HepG2 (cell line): ENCODE data around the gene AKAP8L. TPM values are rescaled to one million over a fixed set of nuclear protein-coding genes. Genes with fewer than 3 reads are reported as not detected.

Source experiments
- ATAC-seq: fragments of 200-7000 bp; cut with Tn5 transposase; 3 replicates; pipeline ENCODE4 v1.9.1; 2020; ENCODE audit warnings: mild to moderate bottlenecking, moderate library complexity
- BruUV-seq: library from RNA; stranded (reverse); fragments of 400-500 nt; replicated peaks from 2 replicates; lab custom pipeline; 2021; lab: Mats Ljungman, UMichigan
- CTCF ChIA-PET: fragments of 300-600 bp; formaldehyde crosslinking; extraction: SDS; loops from one replicate; lab custom pipeline; 2021; ENCODE audit warnings: low total read pairs, inconsistent platforms, low intra/inter-chr PET ratio; lab: Yijun Ruan, JAX
- POLR2A ChIA-PET: fragments of 350-600 bp; sonication (Branson Sonifier 250); formaldehyde crosslinking; loops from one replicate; lab custom pipeline; 2020; ENCODE audit warnings: antibody characterized with exemption, inconsistent platforms; lab: Yijun Ruan, JAX
- DNase-seq: peaks from one replicate; pipeline ENCODE4 v3.0.0-alpha.2; 2015; ENCODE audit warnings: low spot score
- FAIRE-seq: peaks from 3 replicates; lab custom pipeline; 2011; peaks lifted over from hg19 to GRCh38; lab: Jason Lieb, UNC
- H2AFZ ChIP-seq: one replicate; pipeline ENCODE4 v1.6.1; 2011; ENCODE audit warnings: low read length, inconsistent platforms
- H3K27ac ChIP-seq: fragments of 300-600 bp; 3 replicates; pipeline ENCODE4 v1.8.0; 2011; ENCODE audit warnings: mixed run types, mild to moderate bottlenecking, mixed read lengths, low read length, inconsistent platforms; ENCODE audit not compliant: insufficient read depth; ENCODE audit errors: extremely low read length
- H3K27me3 ChIP-seq, 2 experiments: fragments of 200-600 bp in 1 of 2; 2 replicates in 1 of 2; 3 replicates in 1 of 2; pipeline versions ENCODE4 v1.6.0 to v1.8.0; 2011; ENCODE audit warnings: low read length in 2 of 2, mild to moderate bottlenecking in 2 of 2, moderate library complexity in 2 of 2, inconsistent platforms in 1 of 2; ENCODE audit not compliant: insufficient read depth in 2 of 2, control insufficient read depth in 1 of 2
- H3K36me3 ChIP-seq, 2 experiments: fragments of 200-600 bp in 1 of 2; replicated peaks in 1 of 2; 2 replicates in 1 of 2; 3 replicates in 1 of 2; pipeline versions ENCODE4 v1.5.1 to v1.8.0; 2011; ENCODE audit warnings: low read length in 2 of 2, inconsistent platforms in 1 of 2; ENCODE audit not compliant: insufficient read depth in 2 of 2, control insufficient read depth in 1 of 2
- H3K4me1 ChIP-seq: 2 replicates; pipeline ENCODE4 v1.5.1; 2012; ENCODE audit warnings: low read length, inconsistent platforms; ENCODE audit not compliant: insufficient read depth
- H3K4me2 ChIP-seq: 2 replicates; pipeline ENCODE4 v1.6.0; 2011; ENCODE audit warnings: low read depth, low read length, inconsistent platforms
- H3K4me3 ChIP-seq, 3 experiments: fragments of 200-600 bp in 1 of 3; sonication (generic), shearing (Covaris generic) in 1 of 3; replicated peaks in 1 of 3; 2 replicates each; pipeline ENCODE4 v1.5.1; 2011 to 2016; ENCODE audit warnings: low read length in 3 of 3, inconsistent platforms in 2 of 3, low read depth in 2 of 3, mild to moderate bottlenecking in 2 of 3, control low read depth in 1 of 3, mixed read lengths in 1 of 3; ENCODE audit not compliant: insufficient read depth in 1 of 3
- H3K79me2 ChIP-seq: one replicate; pipeline ENCODE4 v1.6.1; 2011; ENCODE audit warnings: low read length, inconsistent platforms; ENCODE audit not compliant: insufficient read depth
- H3K9ac ChIP-seq: 2 replicates; pipeline ENCODE4 v1.6.0; 2011; ENCODE audit warnings: mild to moderate bottlenecking, low read depth, low read length, inconsistent platforms; ENCODE audit not compliant: insufficient read depth
- H3K9me3 ChIP-seq: 2 replicates; pipeline ENCODE4 v1.5.1; 2012; ENCODE audit warnings: mild to moderate bottlenecking, low read length
- H4K20me1 ChIP-seq: 2 replicates; pipeline ENCODE4 v1.6.0; 2011; ENCODE audit warnings: inconsistent platforms, mild to moderate bottlenecking, low read length, moderate library complexity; ENCODE audit not compliant: insufficient read depth
- DMAP1 ChIP-seq: IDR thresholded peaks from 2 replicates; pipeline ENCODE4 v1.6.1; 2016
- HNRNPL ChIP-seq: fragments of 200-400 bp; formaldehyde crosslinking; IDR thresholded peaks from 2 replicates; pipeline ENCODE4 v1.6.1; 2017; ENCODE audit warnings: mild to moderate bottlenecking, low read depth, low read length
- RXRA ChIP-seq: sonication (generic); formaldehyde crosslinking; IDR thresholded peaks from 2 replicates; pipeline ENCODE4 v1.5.1; 2020; ENCODE audit warnings: missing genetic modification reagents
- SMARCC2 ChIP-seq: fragments of 450-650 bp; IDR thresholded peaks from 2 replicates; pipeline ENCODE4 v1.6.1; 2017; ENCODE audit warnings: antibody characterized with exemption, mild to moderate bottlenecking
- TCF12 ChIP-seq, 2 experiments: fragments of 450-650 bp in 1 of 2; sonication (generic) in 1 of 2; formaldehyde crosslinking in 1 of 2; IDR thresholded peaks; 2 replicates each; pipeline versions ENCODE4 v1.6.1 to v1.8.0; 2017 to 2022; ENCODE audit warnings: antibody characterized with exemption in 1 of 2, mild to moderate bottlenecking in 1 of 2, missing genetic modification reagents in 1 of 2, moderate library complexity in 1 of 2
- TCF7L2 ChIP-seq: IDR thresholded peaks from 2 replicates; pipeline ENCODE4 v1.6.1; 2011; ENCODE audit warnings: mild to moderate bottlenecking, low read depth, low read length, moderate library complexity
- ZBTB44 ChIP-seq: sonication (generic); formaldehyde crosslinking; IDR thresholded peaks from 2 replicates; pipeline ENCODE4 v1.4.0; 2020; ENCODE audit warnings: missing genetic modification reagents
- ZFP90 ChIP-seq: sonication (generic); formaldehyde crosslinking; IDR thresholded peaks from 2 replicates; pipeline ENCODE4 v1.8.0; 2022; ENCODE audit warnings: missing genetic modification reagents, mild to moderate bottlenecking, inconsistent platforms, borderline replicate concordance
- ZNF691 ChIP-seq: sonication (generic); formaldehyde crosslinking; IDR thresholded peaks from 2 replicates; pipeline ENCODE4 v1.4.0; 2020; ENCODE audit warnings: missing genetic modification reagents, low read depth, mild to moderate bottlenecking, borderline replicate concordance
- ZNF800 ChIP-seq: sonication (generic); formaldehyde crosslinking; IDR thresholded peaks from 2 replicates; pipeline ENCODE4 v1.4.0; 2020; ENCODE audit warnings: missing genetic modification reagents
- WGBS: methylation state at CpG from one replicate; pipeline ENCODE4 v1.1.6; 2017; ENCODE audit warnings: low lambda C conversion rate; 5-methylcytosine and 5-hydroxymethylcytosine counted together
- in situ Hi-C: cut with HindIII; loops from 2 replicates; pipeline ENCODE4 v1.10.0; 2017; ENCODE audit warnings: low pct_unique_long_range_greater_than_20kb; ENCODE audit not compliant: extremely low pct_ligation_motif_present
- intact Hi-C: fragments of 100-400 bp; cut with micrococcal nuclease; formaldehyde crosslinking; loops from one replicate; pipeline ENCODE4 v1.10.0; 2022; ENCODE audit not compliant: unreplicated experiment
- polyA plus RNA-seq, 8 experiments: library from polyadenylated mRNA; depleted of rRNA in 3 of 8; stranded (reverse) in 7 of 8; unstranded in 1 of 8; fragments of >200 nt; fragmentation: Illumina TruSeq in 4 of 8; extraction: Trizol in 4 of 8; gene quantifications; 2 replicates each; pipeline versions ENCODE4 v1.2.1 to v1.2.3, GENCODE V29; 2011 to 2016; ENCODE audit warnings: low read depth in 4 of 8, missing spikeins in 1 of 8, mixed read lengths in 1 of 8; ENCODE audit not compliant: insufficient read depth in 1 of 8
- total RNA-seq, 5 experiments: library from RNA; depleted of rRNA; stranded (reverse); fragments of >200 nt; fragmentation: Illumina TruSeq; extraction: Trizol; gene quantifications; 2 replicates each; pipeline ENCODE4 v1.2.3, GENCODE V29; 2016; ENCODE audit warnings: low read depth in 1 of 5

The AKAP8L gene
- total and polyA plus RNA-seq, 2 of the 13 experiments (the other 11 are each of a cell fraction or from before 2014, with no cell fraction given), result 48.2 to 49.6 TPM

GRCh38 chr19:15424121-15424520, 5.3 kb upstream of the AKAP8L start:
- H3K79me2 ChIP-seq, result peaks cover 3% of the 10 kb centered on the region
- no peak overlapping the region for H3K27ac ChIP-seq
- H3K36me3 ChIP-seq, result peaks cover 31 to 42% of the 10 kb centered on the region in 2 experiments; a peak in 4 of 5 replicates
- POLR2A ChIA-PET, result interaction anchor here (0.6 kb wide), 1 partner anchor 19 kb away, joined by 3 read pairs; no protein-coding TSS in a partner anchor
- 96% methylated on average over 12 of the region's 13 CpGs for WGBS
- H3K9ac ChIP-seq, result no peak overlapping the region
- no peaks in the 10 kb centered on the region; a peak in 1 of 5 replicates for H3K27me3 ChIP-seq
- no peak overlapping the region for H3K4me2 ChIP-seq
- in situ Hi-C loops, result loop anchor here (10.0 kb wide), 1 partner anchor 131 kb away; no protein-coding TSS in a partner anchor
- CTCF ChIA-PET, result no interaction called here
- no peak for TF ChIP-seq ZNF691
- TF ChIP-seq TCF7L2, result no peak
- TF ChIP-seq DMAP1, result no peak
- DNase-seq (no peak), ATAC-seq (no peak), FAIRE-seq (no peak)
- intact Hi-C loops, result no loop called here
- no peaks in the 10 kb centered on the region; the same call in 1 of the 2 replicates for H3K9me3 ChIP-seq
- no peak overlapping the region for H3K4me3 ChIP-seq
- H2AFZ ChIP-seq, result no peak overlapping the region
- no peaks in the 10 kb centered on the region for H4K20me1 ChIP-seq
- H3K4me1 ChIP-seq, result no peaks in the 10 kb centered on the region
- no TSS peak for BruUV-seq

- Histone ChIP-seq H4K20me1 (no peaks in the 10 kb centered on the region), H2AFZ (no peak overlapping the region), H3K9ac (no peak overlapping the region), H3K4me2 (no peak overlapping the region), H3K27me3 (no peaks in the 10 kb centered on the region; a peak in 1 of 5 replicates), H3K4me1 (no peaks in the 10 kb centered on the region), H3K27ac (no peak overlapping the region), H3K4me3 (no peak overlapping the region), H3K79me2 (peaks cover 7% of the 10 kb centered on the region), H3K36me3 (peaks cover 27 to 37% of the 10 kb centered on the region in 2 experiments; a peak in 4 of 5 replicates), H3K9me3 (no peaks in the 10 kb centered on the region; the same call in 1 of the 2 replicates)
- BruUV-seq, result no TSS peak
- intact Hi-C loops, result no loop called here
- FAIRE-seq (no peak), ATAC-seq (no peak), DNase-seq (no peak)
- POLR2A ChIA-PET, result no interaction called here
- CTCF ChIA-PET, result no interaction called here
- in situ Hi-C loops, result loop anchor here (10.0 kb wide), 1 partner anchor 132 kb away; no protein-coding TSS in a partner anchor
- WGBS, result 93% methylated on average over 6 of the region's 6 CpGs
- TF ChIP-seq ZNF800 (CRISPR knock-in tag), result no peak
- TF ChIP-seq RXRA (CRISPR knock-in tag), result no peak
- TF ChIP-seq TCF12 (IDR thresholded peaks at IDR 0.05), result no peak
- TF ChIP-seq TCF12 (CRISPR knock-in tag; IDR thresholded peaks at IDR 0.05), result no peak
- TF ChIP-seq ZFP90 (CRISPR knock-in tag), result peak; percentile 100
- TF ChIP-seq HNRNPL, result no peak
- no peak for TF ChIP-seq ZBTB44 (CRISPR knock-in tag)
- no peak for TF ChIP-seq SMARCC2
These were observed 4.3 kb upstream of the AKAP8L start for GRCh38 chr19:15423130-15423529.
